ENCODE data around the gene SUSD1.

DNA sequence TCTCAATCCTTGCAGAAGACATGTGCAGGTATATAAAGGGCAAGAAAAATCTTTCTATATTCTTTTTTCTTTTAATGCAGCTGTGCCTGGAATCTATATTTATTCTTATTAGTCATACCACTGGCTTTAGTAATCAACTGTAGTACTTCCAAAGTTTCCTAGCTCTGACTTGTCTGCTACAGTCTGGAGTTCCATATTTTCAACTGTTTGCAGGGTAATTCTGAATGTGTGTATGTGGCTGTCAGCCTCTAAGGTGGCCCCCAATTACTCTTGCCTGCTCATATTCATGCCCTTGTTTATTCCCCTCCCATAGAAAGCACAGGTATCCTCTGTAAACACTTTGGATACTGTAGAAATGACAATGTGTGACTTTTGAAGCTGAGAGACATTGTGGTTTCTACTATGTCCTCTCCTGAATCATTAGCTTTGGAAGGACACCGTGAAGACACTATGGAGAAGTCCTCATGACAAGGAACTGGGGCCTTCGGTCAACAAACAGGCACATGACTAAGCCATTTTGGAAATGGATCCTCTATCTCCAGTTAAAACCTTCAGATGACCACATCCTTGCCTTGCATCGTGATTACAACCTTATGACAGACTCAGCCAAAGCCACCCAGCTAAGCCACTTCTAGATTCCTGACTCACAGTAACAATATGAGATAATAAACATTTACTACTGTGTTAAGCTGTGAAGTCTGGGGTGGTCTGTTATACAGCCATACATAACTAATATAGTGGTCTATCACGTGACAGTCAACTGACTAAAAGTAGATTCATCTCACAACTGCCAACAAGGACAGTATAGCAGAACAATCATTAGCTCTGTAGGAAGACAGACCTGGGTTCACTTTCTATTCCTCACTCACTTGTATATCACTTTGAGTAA lies 49.5 kb upstream of the SUSD1 start:
- TF ChIP-seq EP300 (IDR thresholded peaks at IDR 0.05) (no peak), POLR2A (IDR thresholded peaks at IDR 0.05) (no peak)
- TF ChIP-seq, protein P1, sequence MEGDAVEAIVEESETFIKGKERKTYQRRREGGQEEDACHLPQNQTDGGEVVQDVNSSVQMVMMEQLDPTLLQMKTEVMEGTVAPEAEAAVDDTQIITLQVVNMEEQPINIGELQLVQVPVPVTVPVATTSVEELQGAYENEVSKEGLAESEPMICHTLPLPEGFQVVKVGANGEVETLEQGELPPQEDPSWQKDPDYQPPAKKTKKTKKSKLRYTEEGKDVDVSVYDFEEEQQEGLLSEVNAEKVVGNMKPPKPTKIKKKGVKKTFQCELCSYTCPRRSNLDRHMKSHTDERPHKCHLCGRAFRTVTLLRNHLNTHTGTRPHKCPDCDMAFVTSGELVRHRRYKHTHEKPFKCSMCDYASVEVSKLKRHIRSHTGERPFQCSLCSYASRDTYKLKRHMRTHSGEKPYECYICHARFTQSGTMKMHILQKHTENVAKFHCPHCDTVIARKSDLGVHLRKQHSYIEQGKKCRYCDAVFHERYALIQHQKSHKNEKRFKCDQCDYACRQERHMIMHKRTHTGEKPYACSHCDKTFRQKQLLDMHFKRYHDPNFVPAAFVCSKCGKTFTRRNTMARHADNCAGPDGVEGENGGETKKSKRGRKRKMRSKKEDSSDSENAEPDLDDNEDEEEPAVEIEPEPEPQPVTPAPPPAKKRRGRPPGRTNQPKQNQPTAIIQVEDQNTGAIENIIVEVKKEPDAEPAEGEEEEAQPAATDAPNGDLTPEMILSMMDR (IDR thresholded peaks at IDR 0.05), result no peak

All from upper lobe of left lung (tissue), 4 donors.